HG02970 (cell line): ENCODE data around the gene CCDC183.
"Not testable (repeated sequence)": the region's sequence is repeated elsewhere in the genome, so short reads cannot be mapped to it uniquely, and the experiment has no call there.

Source experiments
- ATAC-seq: cut with Tn5 transposase; IDR thresholded peaks from one replicate; pipeline ENCODE4 v1.9.1; 2021; ENCODE audit warnings: mild to moderate bottlenecking, moderate library complexity, moderate number of reproducible peaks; ENCODE audit not compliant: unreplicated experiment, low FRiP score

Gene CCDC183

GRCh38 chr9:136799079-136799853, 3.1 kb downstream of the CCDC183 start:
- no peak for ATAC-seq

DNA sequence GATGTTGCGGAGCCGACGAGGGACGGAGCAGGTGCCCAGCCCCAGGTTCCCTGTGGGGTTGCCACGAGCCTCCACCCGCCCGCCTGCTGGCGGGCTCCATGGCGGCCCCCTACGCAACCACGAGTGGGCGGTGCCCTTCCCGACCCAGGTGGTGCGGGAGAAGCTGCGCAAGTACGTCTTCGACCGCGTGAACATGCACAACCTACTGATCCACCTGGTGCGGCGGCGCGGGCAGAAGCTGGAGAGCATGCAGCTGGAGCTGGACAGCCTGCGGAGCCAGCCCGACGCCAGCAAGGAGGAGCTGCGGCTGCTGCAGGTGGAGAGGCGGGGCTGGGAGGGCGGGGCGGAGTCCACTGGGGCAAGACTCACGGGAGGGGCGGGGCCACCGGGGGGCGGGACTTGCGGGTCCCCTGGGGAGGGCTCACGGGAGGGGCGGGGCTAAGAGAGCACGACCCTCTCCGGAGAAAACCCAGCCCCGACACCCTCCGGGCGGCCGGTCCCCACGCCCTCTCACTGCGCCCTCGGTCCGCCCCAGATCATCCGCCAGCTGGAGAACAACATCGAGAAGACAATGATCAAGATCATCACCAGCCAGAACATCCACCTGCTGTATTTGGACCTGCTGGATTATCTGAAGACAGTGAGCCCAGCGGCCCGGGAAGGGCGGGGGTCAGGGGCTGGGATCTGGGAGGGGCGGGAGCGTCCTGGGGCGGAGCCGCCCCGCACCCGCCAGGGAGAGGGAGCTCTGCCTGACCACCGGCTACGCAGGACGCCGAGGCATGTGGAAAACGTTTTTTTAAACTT, 3.9 kb downstream of the CCDC183 start:
- ATAC-seq, result peak; percentile 47

GRCh38 chr9:136802321-136802720, 6.2 kb downstream of the CCDC183 start:
- no peak for ATAC-seq

DNA sequence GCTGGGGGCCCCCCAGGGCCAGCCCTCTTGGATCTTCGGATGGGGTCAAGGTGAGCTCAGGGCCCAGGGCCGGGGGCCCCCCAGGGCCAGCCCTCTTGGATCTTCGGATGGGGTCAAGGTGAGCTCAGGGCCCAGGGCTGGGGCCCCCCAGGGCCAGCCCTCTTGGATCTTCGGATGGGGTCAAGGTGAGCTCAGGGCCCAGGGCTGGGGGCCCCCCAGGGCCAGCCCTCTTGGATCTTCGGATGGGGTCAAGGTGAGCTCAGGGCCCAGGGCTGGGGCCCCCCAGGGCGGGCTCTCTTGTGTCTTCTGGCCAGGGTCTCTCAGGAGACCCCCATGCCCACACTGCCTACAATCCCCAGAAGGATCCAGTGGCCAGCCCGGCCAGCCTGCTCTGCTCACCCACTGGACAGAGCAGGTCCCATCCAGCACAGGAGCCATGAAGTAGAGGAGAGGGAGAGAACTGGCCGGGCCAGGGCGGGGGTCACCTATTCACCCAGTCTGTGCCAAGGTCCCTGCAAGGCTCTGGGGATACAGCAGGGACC, 6.9 kb downstream of the CCDC183 start:
- ATAC-seq, result not testable (repeated sequence)

- no peak for ATAC-seq
These were observed 7.7 kb downstream of the CCDC183 start for GRCh38 chr9:136803551-136804508.

- no peak for ATAC-seq
These were observed 8.5 kb downstream of the CCDC183 start for GRCh38 chr9:136804509-136805206.

DNA sequence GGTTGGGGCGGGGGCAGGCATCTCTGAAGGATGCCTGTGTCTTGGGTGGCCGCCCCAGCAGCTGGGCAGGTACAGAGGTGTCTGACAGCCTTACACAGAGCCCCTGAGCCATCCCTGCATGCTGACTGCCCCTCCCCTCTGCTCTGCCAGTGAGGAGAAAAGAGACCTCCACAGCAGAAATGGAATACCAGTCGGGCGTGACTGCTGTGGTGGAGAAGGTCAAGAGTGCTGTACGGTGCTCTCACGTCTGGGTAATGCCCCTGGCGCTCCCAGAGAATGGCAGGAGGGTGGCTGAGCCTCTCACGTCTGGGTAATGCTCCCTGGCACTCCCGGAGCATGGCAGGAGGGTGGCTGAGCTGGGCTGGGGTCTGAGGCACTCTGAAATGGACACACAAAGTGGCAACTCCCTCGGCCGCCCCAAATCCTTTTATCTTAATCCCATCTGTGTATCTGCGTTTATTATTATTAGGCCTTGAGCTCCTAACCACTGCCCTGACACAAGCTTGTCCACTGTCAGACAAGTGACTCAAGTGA, 9.1 kb downstream of the CCDC183 start:
- ATAC-seq, result no peak

GRCh38 chr9:136806067-136806466, 9.9 kb downstream of the CCDC183 start:
- ATAC-seq, result no peak

DNA sequence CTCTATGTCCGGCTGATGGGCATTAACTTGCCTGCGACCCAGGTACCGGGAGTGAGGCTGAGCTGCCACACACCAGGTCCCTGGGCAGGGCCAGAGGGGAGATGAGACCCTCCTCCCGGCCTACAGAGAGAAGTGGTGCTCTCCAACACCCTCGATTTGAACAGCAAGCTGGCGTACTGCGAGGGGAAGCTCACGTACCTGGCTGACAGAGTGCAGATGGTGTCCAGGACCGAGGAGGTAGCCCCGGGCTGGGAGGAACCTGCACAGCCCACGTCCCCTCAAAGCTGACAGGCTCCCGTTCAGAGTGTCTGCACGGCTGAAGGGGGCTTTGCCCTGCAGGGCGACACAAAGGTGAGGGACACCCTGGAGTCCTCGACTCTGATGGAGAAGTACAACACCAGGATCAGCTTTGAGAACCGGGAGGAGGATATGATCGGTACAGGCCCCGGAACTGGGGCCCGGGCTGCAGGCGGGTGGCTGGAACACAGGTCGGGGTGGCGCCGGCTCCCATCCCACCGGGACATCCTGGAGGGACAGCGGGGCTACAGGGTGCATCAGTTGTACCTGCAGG, 10.6 kb downstream of the CCDC183 start:
- no peak for ATAC-seq

DNA sequence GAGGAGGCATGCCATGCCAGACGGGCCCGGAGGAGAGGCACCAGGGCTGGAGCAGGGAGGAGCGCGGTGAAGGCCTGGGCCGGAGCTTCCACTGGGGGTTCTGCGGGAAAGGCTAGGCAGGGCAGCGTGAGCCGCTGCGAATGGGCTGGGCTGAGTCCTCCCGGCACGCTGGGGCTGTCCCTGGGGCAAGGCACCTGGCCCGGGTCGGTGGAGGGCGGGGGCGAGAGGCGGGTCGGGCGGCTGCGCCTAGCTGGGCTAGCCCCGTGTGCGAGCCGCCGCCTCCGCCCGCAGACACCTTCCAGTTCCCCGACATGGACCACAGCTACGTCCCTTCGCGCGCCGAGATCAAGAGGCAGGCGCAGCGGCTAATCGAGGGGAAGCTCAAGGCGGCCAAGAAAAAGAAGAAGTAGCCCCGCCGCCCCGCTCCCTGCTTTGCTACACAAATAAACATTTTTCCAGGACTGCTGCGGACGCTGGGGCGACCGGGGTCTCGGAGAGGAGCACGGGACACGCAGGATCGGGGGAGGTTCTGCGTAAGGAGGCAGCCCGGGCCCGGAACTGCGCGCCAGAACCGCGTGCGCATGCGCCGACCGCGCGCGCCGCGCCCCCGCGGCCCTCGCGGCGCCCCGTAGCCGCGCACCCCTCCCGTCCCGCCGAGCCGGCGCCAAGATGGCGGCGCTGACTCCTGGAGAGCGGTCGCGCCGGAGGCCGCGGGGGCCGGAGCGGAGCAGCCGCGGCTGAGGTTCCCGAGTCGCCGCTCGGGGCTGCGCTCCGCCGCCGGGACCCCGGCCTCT, 11.3 kb downstream of the CCDC183 start, which contains the start of gene RABL6:
RABL6 (plus strand) TSS at position 668 of the 794 bp plus-strand sequence. CDS start 249 bp downstream, outside the sequence.
- peak; percentile 72 for ATAC-seq

DNA sequence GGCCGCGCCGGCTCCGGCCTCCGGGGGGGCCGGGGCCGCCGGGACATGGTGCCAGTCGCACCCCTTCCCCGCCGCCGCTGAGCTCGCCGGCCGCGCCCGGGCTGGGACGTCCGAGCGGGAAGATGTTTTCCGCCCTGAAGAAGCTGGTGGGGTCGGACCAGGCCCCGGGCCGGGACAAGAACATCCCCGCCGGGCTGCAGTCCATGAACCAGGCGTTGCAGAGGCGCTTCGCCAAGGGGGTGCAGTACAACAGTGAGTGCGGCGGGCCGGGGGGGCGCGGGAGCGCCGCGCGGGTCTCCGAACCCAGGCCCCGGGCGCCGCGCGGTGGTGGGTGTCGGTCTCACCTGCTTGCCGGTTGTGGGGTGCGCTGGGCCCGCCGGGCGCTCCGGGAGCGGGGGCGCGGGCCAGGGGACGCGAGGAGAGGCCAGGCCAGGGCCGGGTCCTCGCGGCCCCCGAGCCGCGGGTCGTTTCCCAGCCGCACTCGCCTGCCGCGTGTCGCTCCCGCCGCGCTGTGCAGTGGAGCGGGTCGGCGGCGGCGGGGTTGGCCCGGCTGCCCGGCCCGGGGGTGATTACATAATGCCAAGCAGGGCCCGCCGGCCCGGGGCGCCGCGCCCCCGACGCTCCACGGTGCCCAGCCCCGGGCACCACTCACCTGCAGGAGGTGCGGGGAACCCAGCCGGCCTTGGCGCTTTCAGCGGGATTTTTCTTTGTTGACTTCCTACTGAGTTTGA, 12.1 kb downstream of the CCDC183 start:
- ATAC-seq, result peak; percentile 37

DNA sequence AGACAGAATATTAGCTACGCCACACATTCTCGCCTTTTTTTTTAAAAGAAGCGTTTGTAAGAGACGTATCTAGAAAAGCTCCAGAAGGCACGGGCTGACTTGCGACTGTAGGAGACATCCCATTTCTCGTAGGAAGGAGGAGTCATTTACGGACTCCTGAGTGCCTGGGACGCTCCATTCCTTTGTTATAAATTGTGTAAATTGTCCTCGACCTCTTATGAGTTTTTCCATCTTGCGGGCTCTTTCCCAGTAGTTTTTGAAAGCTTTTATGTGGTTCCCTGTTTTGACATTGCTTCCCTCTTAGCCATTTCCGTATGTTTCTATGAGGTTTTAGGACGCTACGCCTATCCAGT, 12.6 kb downstream of the CCDC183 start:
- ATAC-seq, result no peak

GRCh38 chr9:136814725-136815421, 18.7 kb downstream of the CCDC183 start:
- no peak for ATAC-seq

DNA sequence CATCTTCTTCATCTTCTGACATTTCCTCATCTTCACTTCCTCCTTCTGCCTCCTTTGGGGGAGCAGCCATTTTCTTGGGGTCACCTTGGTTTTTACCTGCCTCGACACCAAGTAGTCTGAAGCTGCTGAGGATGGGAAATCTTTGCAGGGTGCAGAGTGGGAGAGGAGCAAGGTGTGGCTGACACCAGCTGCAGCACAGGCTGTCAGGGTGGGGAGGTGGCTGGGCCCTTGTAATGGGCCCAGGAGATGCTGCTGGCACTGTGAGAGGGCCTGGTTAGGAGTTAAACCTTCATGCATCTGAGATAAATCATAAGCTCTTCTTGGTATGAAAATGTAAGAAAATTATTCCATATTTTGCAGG, 19.3 kb downstream of the CCDC183 start:
- no peak for ATAC-seq

GRCh38 chr9:136820971-136821825, 25.1 kb downstream of the CCDC183 start:
- no peak for ATAC-seq

DNA sequence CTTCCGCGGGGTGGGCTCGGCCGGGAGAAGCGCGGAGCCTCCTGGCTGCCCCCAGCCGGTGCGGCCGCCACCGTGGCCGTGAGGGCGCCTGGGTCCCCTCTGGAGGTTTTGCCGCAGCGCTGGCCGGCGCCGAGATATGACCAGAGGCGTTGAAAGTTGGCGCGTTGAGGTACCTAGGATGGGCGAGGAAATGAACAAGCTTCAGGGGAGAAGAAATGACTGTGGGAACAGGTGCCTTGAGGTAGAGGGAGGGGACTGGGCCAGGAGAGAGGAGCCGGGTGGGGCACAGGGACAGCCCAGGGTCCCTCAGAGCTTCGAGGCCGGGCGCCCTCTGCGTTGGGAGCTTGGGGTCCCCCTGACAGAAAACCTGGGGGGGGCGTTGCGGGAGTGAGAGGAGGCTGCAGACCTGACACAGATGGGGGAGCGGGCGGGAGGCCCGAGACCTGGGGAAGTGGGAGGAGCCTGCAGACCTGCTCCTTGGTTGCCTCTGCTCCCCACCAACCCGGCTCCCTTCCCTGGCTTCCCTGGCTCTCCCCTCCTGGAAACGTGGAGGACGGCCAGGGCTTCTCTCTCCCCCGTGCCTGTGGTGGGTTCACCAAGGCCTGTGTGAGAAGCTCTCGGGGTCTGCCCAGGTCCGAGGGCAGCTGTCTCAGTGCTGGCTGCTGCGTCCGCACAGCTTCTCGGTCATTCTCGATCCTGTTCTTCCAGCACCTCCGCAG, 25.8 kb downstream of the CCDC183 start:
- no peak for ATAC-seq
